ENCODE results near the gene IDS. TPM values are rescaled to one million over a fixed set of nuclear protein-coding genes. Genes with fewer than 3 reads are reported as not detected.
A peak's percentile ranks its signal among the peaks of the same experiment; 100 is the strongest.
"Not testable (repeated sequence)": the region's sequence is repeated elsewhere in the genome, so short reads cannot be mapped to it uniquely, and the experiment has no call there.

The IDS gene
- 14.8 and 34.3 TPM in 2 replicates for total RNA-seq (2014; rRNA removed; shearing (Covaris generic); ENCODE audit: low replicate concordance)

- DNase-seq (ENCODE audit: low read depth), result peak; percentile 80
- in situ Hi-C loops (cut with HindIII; ENCODE audit: low pct_unique_long_range_greater_than_20kb, low sequenced_read_pairs), result no loop called here
Observed at GRCh38 chrX:149504915-149505651, at the start of gene IDS. Gene IDS, minus strand, starts transcription at chrX:149505306. Its CDS starts 169 bp downstream, at chrX:149505137.

GRCh38 chrX:149551939-149552248 lies 46.8 kb upstream of the IDS start:
- DNase-seq (ENCODE audit: low read depth); in situ Hi-C loops (cut with HindIII; ENCODE audit: low pct_unique_long_range_greater_than_20kb, low sequenced_read_pairs): not testable (repeated sequence)

GRCh38 chrX:149551245-149551938 lies 46.3 kb upstream of the IDS start:
- DNase-seq (ENCODE audit: low read depth); in situ Hi-C loops (cut with HindIII; ENCODE audit: low pct_unique_long_range_greater_than_20kb, low sequenced_read_pairs): not testable (repeated sequence)

- DNase-seq (ENCODE audit: low read depth); in situ Hi-C loops (cut with HindIII; ENCODE audit: low pct_unique_long_range_greater_than_20kb, low sequenced_read_pairs): not testable (repeated sequence)
Observed at GRCh38 chrX:149550454-149550853, 45.3 kb upstream of the IDS start.

- DNase-seq (ENCODE audit: low read depth); in situ Hi-C loops (cut with HindIII; ENCODE audit: low pct_unique_long_range_greater_than_20kb, low sequenced_read_pairs): not testable (repeated sequence)
Observed at GRCh38 chrX:149549701-149550100, 44.6 kb upstream of the IDS start, which contains the start of gene HSFX3. Gene HSFX3, minus strand, starts transcription at chrX:149549924. Its CDS starts 72 bp downstream, at chrX:149549852.

- DNase-seq (ENCODE audit: low read depth); in situ Hi-C loops (cut with HindIII; ENCODE audit: low pct_unique_long_range_greater_than_20kb, low sequenced_read_pairs): not testable (repeated sequence)
Observed at GRCh38 chrX:149547782-149548181, 42.7 kb upstream of the IDS start.

- in situ Hi-C loops (cut with HindIII; ENCODE audit: low pct_unique_long_range_greater_than_20kb, low sequenced_read_pairs); DNase-seq (ENCODE audit: low read depth): not testable (repeated sequence)
Observed at GRCh38 chrX:149546962-149547361, 41.9 kb upstream of the IDS start.

- DNase-seq (ENCODE audit: low read depth); in situ Hi-C loops (cut with HindIII; ENCODE audit: low pct_unique_long_range_greater_than_20kb, low sequenced_read_pairs): not testable (repeated sequence)
Observed at GRCh38 chrX:149545545-149546543, 40.7 kb upstream of the IDS start.

- no peak for DNase-seq (ENCODE audit: low read depth)
- in situ Hi-C loops (cut with HindIII; ENCODE audit: low pct_unique_long_range_greater_than_20kb, low sequenced_read_pairs), result no loop called here
Observed at GRCh38 chrX:149541521-149542047, 36.5 kb upstream of the IDS start.

GRCh38 chrX:149540621-149541520 lies 35.8 kb upstream of the IDS start, which contains the start of gene EOLA1:
Gene EOLA1, plus strand, starts transcription at chrX:149541012. Its CDS starts 4,619 bp downstream, at chrX:149545631.
- in situ Hi-C loops (cut with HindIII; ENCODE audit: low pct_unique_long_range_greater_than_20kb, low sequenced_read_pairs), result no loop called here
- peak; percentile 96 for DNase-seq (ENCODE audit: low read depth)

- no peak for DNase-seq (ENCODE audit: low read depth)
- in situ Hi-C loops (cut with HindIII; ENCODE audit: low pct_unique_long_range_greater_than_20kb, low sequenced_read_pairs), result no loop called here
Observed at GRCh38 chrX:149540131-149540620, 35.1 kb upstream of the IDS start.

GRCh38 chrX:149539283-149540130 lies 34.4 kb upstream of the IDS start:
- DNase-seq (ENCODE audit: low read depth), result peak; percentile 94
- in situ Hi-C loops (cut with HindIII; ENCODE audit: low pct_unique_long_range_greater_than_20kb, low sequenced_read_pairs), result no loop called here

GRCh38 chrX:149537474-149537873 lies 32.4 kb upstream of the IDS start:
- in situ Hi-C loops (cut with HindIII; ENCODE audit: low pct_unique_long_range_greater_than_20kb, low sequenced_read_pairs); DNase-seq (ENCODE audit: low read depth): not testable (repeated sequence)

GRCh38 chrX:149534926-149535602 lies 30.0 kb upstream of the IDS start:
- in situ Hi-C loops (cut with HindIII; ENCODE audit: low pct_unique_long_range_greater_than_20kb, low sequenced_read_pairs); DNase-seq (ENCODE audit: low read depth): not testable (repeated sequence)

- in situ Hi-C loops (cut with HindIII; ENCODE audit: low pct_unique_long_range_greater_than_20kb, low sequenced_read_pairs); DNase-seq (ENCODE audit: low read depth): not testable (repeated sequence)
Observed at GRCh38 chrX:149533999-149534398, 28.9 kb upstream of the IDS start.

All from Caki2 (cell line).